ENCODE measurements around the gene ICAM5. TPM values are rescaled to one million over a fixed set of nuclear protein-coding genes. Genes with fewer than 3 reads are reported as not detected.

The ICAM5 gene
- total RNA-seq, 1 experiment from 2014 or later, result 2.0 TPM

- no peak for DNase-seq
- H3K9ac ChIP-seq (ENCODE audit: low read length), result no peak overlapping the region
- H2AFZ ChIP-seq (ENCODE audit: low read length), result no peak overlapping the region
- ATAC-seq, result no peak
- no peaks in the 10 kb centered on the region for H3K9me2 ChIP-seq (replicated peaks; ENCODE audit: low read length)
- H3K4me2 ChIP-seq (ENCODE audit: low read length), result no peak overlapping the region
- ChIA-PET POLR2A (ENCODE audit: unreplicated experiment) (no interaction called here), CTCF (no interaction called here)
- 0 out of 2 replicates have a peak, but pooled peaks cover 3% of the 10 kb centered on the region for H3K36me3 ChIP-seq (ENCODE audit: low read depth, low read length)
- TF ChIP-seq EZH2phosphoT487 (IDR thresholded peaks at IDR 0.05; ENCODE audit: borderline replicate concordance, low read length) (no peak), EZH2 (IDR thresholded peaks at IDR 0.05; ENCODE audit: low read length, unreplicated experiment) (no peak), CTCF (conservative IDR thresholded peaks at IDR 0.05; ENCODE audit: low read depth, low read length) (no peak)
- no peaks in the 10 kb centered on the region for H3F3A ChIP-seq (ENCODE audit: low read length, unreplicated experiment)
- no peaks in the 10 kb centered on the region for H4K20me1 ChIP-seq (ENCODE audit: low read length)
- BruUV-seq (replicated peaks), result no TSS peak
- no peak overlapping the region for H3K4me3 ChIP-seq (ENCODE audit: low read length)
- peaks cover 17% of the 10 kb centered on the region for H3K4me1 ChIP-seq (ENCODE audit: insufficient read depth, low read length)
- H3K79me2 ChIP-seq (ENCODE audit: low read length), result no peaks in the 10 kb centered on the region
- no peaks in the 10 kb centered on the region for H3K9me3 ChIP-seq (ENCODE audit: low read length)
- no peaks in the 10 kb centered on the region for H3K27me3 ChIP-seq (ENCODE audit: low read length)
- no peak overlapping the region for H3K27ac ChIP-seq (ENCODE audit: low read length)
- intact Hi-C loops (cut with micrococcal nuclease), result no loop called here
Observed at GRCh38 chr19:10284960-10285278, 4.8 kb upstream of the ICAM5 start.

- no peak overlapping the region for H2AFZ ChIP-seq (ENCODE audit: low read length)
- H3K9me2 ChIP-seq (replicated peaks; ENCODE audit: low read length), result no peaks in the 10 kb centered on the region
- DNase-seq (no peak), ATAC-seq (no peak)
- no peaks in the 10 kb centered on the region for H3K79me2 ChIP-seq (ENCODE audit: low read length)
- no peak overlapping the region for H3K9ac ChIP-seq (ENCODE audit: low read length)
- no peaks in the 10 kb centered on the region for H3F3A ChIP-seq (ENCODE audit: low read length, unreplicated experiment)
- H3K36me3 ChIP-seq (ENCODE audit: low read depth, low read length), result 0 out of 2 replicates have a peak, but pooled peaks cover 3% of the 10 kb centered on the region
- H4K20me1 ChIP-seq (ENCODE audit: low read length), result no peaks in the 10 kb centered on the region
- no peak overlapping the region for H3K4me2 ChIP-seq (ENCODE audit: low read length)
- intact Hi-C loops (cut with micrococcal nuclease), result no loop called here
- H3K4me3 ChIP-seq (ENCODE audit: low read length), result no peak overlapping the region
- H3K4me1 ChIP-seq (ENCODE audit: insufficient read depth, low read length), result peaks cover 21% of the 10 kb centered on the region
- ChIA-PET POLR2A (ENCODE audit: unreplicated experiment) (no interaction called here), CTCF (no interaction called here)
- TF ChIP-seq EZH2phosphoT487 (IDR thresholded peaks at IDR 0.05; ENCODE audit: borderline replicate concordance, low read length) (no peak), EZH2 (IDR thresholded peaks at IDR 0.05; ENCODE audit: low read length, unreplicated experiment) (no peak), CTCF (conservative IDR thresholded peaks at IDR 0.05; ENCODE audit: low read depth, low read length) (no peak)
- BruUV-seq (replicated peaks), result TSS peak; percentile 31
- H3K27me3 ChIP-seq (ENCODE audit: low read length), result peaks cover 3% of the 10 kb centered on the region; the same call in 1 of the 2 replicates
- H3K27ac ChIP-seq (ENCODE audit: low read length), result no peak overlapping the region
- H3K9me3 ChIP-seq (ENCODE audit: low read length), result no peaks in the 10 kb centered on the region
Observed at GRCh38 chr19:10285393-10285792, 4.4 kb upstream of the ICAM5 start.

GRCh38 chr19:10286803-10287737 is 2.7 kb upstream of the ICAM5 start, which contains the start of gene ICAM4:
Gene ICAM4 (plus strand): TSS chr19:10286955. CDS start chr19:10287013, 58 bp downstream.
- H3K79me2 ChIP-seq (ENCODE audit: low read length), result no peaks in the 10 kb centered on the region
- no peaks in the 10 kb centered on the region for H4K20me1 ChIP-seq (ENCODE audit: low read length)
- no peak within 1 kb of the TSS for H2AFZ ChIP-seq (ENCODE audit: low read length)
- DNase-seq, result no peak
- H3K9me2 ChIP-seq (replicated peaks; ENCODE audit: low read length), result no peaks in the 10 kb centered on the region
- H3K27me3 ChIP-seq (ENCODE audit: low read length), result peaks cover 19% of the 10 kb centered on the region; the same call in 1 of the 2 replicates
- H3K9me3 ChIP-seq (ENCODE audit: low read length), result no peaks in the 10 kb centered on the region
- H3K4me2 ChIP-seq (ENCODE audit: low read length), result no peak within 1 kb of the TSS
- ChIA-PET POLR2A (ENCODE audit: unreplicated experiment) (no interaction called here), CTCF (interaction anchor here (0.5 kb wide), 1 partner anchor 47 kb away, joined by 5 read pairs; no protein-coding TSS in a partner anchor)
- TF ChIP-seq EZH2phosphoT487 (IDR thresholded peaks at IDR 0.05; ENCODE audit: borderline replicate concordance, low read length) (no peak), EZH2 (IDR thresholded peaks at IDR 0.05; ENCODE audit: low read length, unreplicated experiment) (no peak), CTCF (conservative IDR thresholded peaks at IDR 0.05; ENCODE audit: low read depth, low read length) (no peak)
- no peaks in the 10 kb centered on the region for H3F3A ChIP-seq (ENCODE audit: low read length, unreplicated experiment)
- H3K9ac ChIP-seq (ENCODE audit: low read length), result no peak within 1 kb of the TSS
- 0 out of 2 replicates have a peak, but pooled peaks cover 3% of the 10 kb centered on the region for H3K36me3 ChIP-seq (ENCODE audit: low read depth, low read length)
- intact Hi-C loops (cut with micrococcal nuclease), result no loop called here
- no TSS peak for BruUV-seq (replicated peaks)
- ATAC-seq, result no peak
- no peak within 1 kb of the TSS for H3K4me3 ChIP-seq (ENCODE audit: low read length)
- H3K27ac ChIP-seq (ENCODE audit: low read length), result no peak within 1 kb of the TSS
- peaks cover 35% of the 10 kb centered on the region for H3K4me1 ChIP-seq (ENCODE audit: insufficient read depth, low read length)

All from PC-3 (cell line).